ENCODE data around the gene TLR1.

The TLR1 gene

GRCh38 chr4:38765382-38765781, 39.2 kb downstream of the TLR1 start:
- no peaks in the 10 kb centered on the region for H3K9me3 ChIP-seq (ENCODE audit: insufficient read depth, low read length, severe bottlenecking)
- no peaks in the 10 kb centered on the region for H3K36me3 ChIP-seq (ENCODE audit: insufficient read depth, low read length)
- H3K4me2 ChIP-seq (ENCODE audit: insufficient read depth, low read length): no peak overlapping the region
- no peaks in the 10 kb centered on the region for H3K79me2 ChIP-seq (ENCODE audit: insufficient read depth, low read length)
- no peak for TF ChIP-seq EZH2 (IDR thresholded peaks at IDR 0.05; ENCODE audit: borderline replicate concordance, low read depth, low read length, severe bottlenecking)
- no peak for TF ChIP-seq CTCF (IDR thresholded peaks at IDR 0.05; ENCODE audit: borderline replicate concordance, extremely low read depth, low read length, poor library complexity, severe bottlenecking)
- DNase-seq (no peak), ATAC-seq (ENCODE audit: insufficient read depth, low read depth) (no peak)
- H3K4me1 ChIP-seq (ENCODE audit: insufficient read depth, low read length): no peaks in the 10 kb centered on the region
- H3K27me3 ChIP-seq (ENCODE audit: insufficient read depth, low read length, poor library complexity): no peaks in the 10 kb centered on the region
- no peak overlapping the region for H2AFZ ChIP-seq (ENCODE audit: low read depth, low read length)
- no peak overlapping the region for H3K4me3 ChIP-seq (ENCODE audit: low read depth in 1 of 2, low read length in 2 of 2)
- H4K20me1 ChIP-seq (ENCODE audit: insufficient read depth, low read length): no peaks in the 10 kb centered on the region
- H3K27ac ChIP-seq (ENCODE audit: low read length): no peak overlapping the region
- H3K9ac ChIP-seq (ENCODE audit: low read depth, low read length): no peak overlapping the region

DNA sequence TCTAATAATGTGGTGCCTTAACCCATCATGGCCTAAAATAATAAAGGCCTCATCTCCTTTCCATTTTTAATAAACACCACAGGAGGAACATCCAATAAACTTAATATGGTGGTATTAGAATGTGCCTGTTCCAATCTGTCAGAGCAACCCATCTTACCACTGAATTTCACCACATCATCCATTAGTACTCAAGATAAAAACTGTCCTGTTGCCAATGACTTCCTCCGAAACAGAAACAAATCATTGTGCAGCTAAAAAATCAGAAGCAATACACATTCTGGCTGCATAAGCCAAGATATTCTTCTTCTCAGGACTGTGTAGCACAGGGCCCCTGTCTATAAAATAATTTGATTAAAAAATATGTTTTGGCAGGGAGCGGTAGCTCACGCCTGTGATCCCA, 40.3 kb downstream of the TLR1 start:
- Histone ChIP-seq H3K4me2 (ENCODE audit: insufficient read depth, low read length) (no peak overlapping the region), H3K4me3 (ENCODE audit: low read depth in 1 of 2, low read length in 2 of 2) (no peak overlapping the region), H4K20me1 (ENCODE audit: insufficient read depth, low read length) (no peaks in the 10 kb centered on the region), H3K27ac (ENCODE audit: low read length) (no peak overlapping the region), H3K4me1 (ENCODE audit: insufficient read depth, low read length) (no peaks in the 10 kb centered on the region), H3K27me3 (ENCODE audit: insufficient read depth, low read length, poor library complexity) (no peaks in the 10 kb centered on the region), H3K9me3 (ENCODE audit: insufficient read depth, low read length, severe bottlenecking) (no peaks in the 10 kb centered on the region), H3K9ac (ENCODE audit: low read depth, low read length) (no peak overlapping the region), H2AFZ (ENCODE audit: low read depth, low read length) (no peak overlapping the region), H3K79me2 (ENCODE audit: insufficient read depth, low read length) (no peaks in the 10 kb centered on the region), H3K36me3 (ENCODE audit: insufficient read depth, low read length) (no peaks in the 10 kb centered on the region)
- no peak for TF ChIP-seq CTCF (IDR thresholded peaks at IDR 0.05; ENCODE audit: borderline replicate concordance, extremely low read depth, low read length, poor library complexity, severe bottlenecking)
- no peak for TF ChIP-seq EZH2 (IDR thresholded peaks at IDR 0.05; ENCODE audit: borderline replicate concordance, low read depth, low read length, severe bottlenecking)
- ATAC-seq (ENCODE audit: insufficient read depth, low read depth) (no peak), DNase-seq (no peak)

DNA sequence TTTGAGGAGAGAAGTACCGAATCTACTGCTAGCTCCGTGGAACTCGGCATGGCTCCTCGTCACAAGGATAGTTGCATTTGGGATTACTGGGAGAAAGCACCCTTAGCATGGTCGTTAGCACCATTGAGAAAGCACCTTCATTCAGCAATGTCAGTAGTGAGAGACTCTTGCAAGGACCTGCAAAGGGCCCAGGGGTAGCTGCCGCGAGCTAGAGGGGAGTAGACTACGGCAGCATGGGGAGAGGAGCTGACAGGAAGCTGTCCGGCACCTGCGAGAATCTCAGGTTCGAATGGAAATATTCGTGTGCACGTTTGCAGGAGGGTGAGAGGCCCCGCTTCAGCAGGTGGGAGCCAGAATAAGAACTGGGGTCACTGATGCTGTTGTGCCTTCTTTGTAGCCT, 42.0 kb downstream of the TLR1 start:
- ATAC-seq (ENCODE audit: insufficient read depth, low read depth) (no peak), DNase-seq (no peak)
- H4K20me1 ChIP-seq (ENCODE audit: insufficient read depth, low read length): no peaks in the 10 kb centered on the region
- H3K27ac ChIP-seq (ENCODE audit: low read length): no peak overlapping the region
- H3K4me1 ChIP-seq (ENCODE audit: insufficient read depth, low read length): no peaks in the 10 kb centered on the region
- no peaks in the 10 kb centered on the region for H3K9me3 ChIP-seq (ENCODE audit: insufficient read depth, low read length, severe bottlenecking)
- H3K4me2 ChIP-seq (ENCODE audit: insufficient read depth, low read length): no peak overlapping the region
- no peaks in the 10 kb centered on the region for H3K79me2 ChIP-seq (ENCODE audit: insufficient read depth, low read length)
- H3K9ac ChIP-seq (ENCODE audit: low read depth, low read length): no peak overlapping the region
- H2AFZ ChIP-seq (ENCODE audit: low read depth, low read length): no peak overlapping the region
- H3K4me3 ChIP-seq (ENCODE audit: low read depth in 1 of 2, low read length in 2 of 2): no peak overlapping the region
- TF ChIP-seq EZH2 (IDR thresholded peaks at IDR 0.05; ENCODE audit: borderline replicate concordance, low read depth, low read length, severe bottlenecking) (no peak), CTCF (IDR thresholded peaks at IDR 0.05; ENCODE audit: borderline replicate concordance, extremely low read depth, low read length, poor library complexity, severe bottlenecking) (no peak)
- no peaks in the 10 kb centered on the region for H3K27me3 ChIP-seq (ENCODE audit: insufficient read depth, low read length, poor library complexity)
- no peaks in the 10 kb centered on the region for H3K36me3 ChIP-seq (ENCODE audit: insufficient read depth, low read length)

DNA sequence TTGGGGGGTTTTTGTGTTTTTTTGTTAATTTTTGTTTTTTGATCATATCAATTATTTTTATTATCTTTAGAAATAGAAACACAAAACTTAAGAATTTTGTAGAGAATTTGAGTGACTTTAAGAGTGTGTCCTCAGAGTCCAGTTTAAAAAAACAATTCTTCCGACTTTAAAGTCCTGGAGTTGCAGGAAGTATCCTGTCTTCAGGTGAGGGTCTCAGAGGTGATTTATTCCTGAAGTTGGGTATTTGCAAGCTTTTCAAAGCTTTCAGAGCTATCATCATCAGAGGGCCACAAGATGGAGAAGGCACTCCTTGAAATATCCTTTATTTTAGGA, 44.8 kb downstream of the TLR1 start:
- TF ChIP-seq CTCF (IDR thresholded peaks at IDR 0.05; ENCODE audit: borderline replicate concordance, extremely low read depth, low read length, poor library complexity, severe bottlenecking): no peak
- no peak for TF ChIP-seq EZH2 (IDR thresholded peaks at IDR 0.05; ENCODE audit: borderline replicate concordance, low read depth, low read length, severe bottlenecking)
- H3K4me2 ChIP-seq (ENCODE audit: insufficient read depth, low read length): no peak overlapping the region
- DNase-seq (no peak), ATAC-seq (ENCODE audit: insufficient read depth, low read depth) (no peak)
- H3K79me2 ChIP-seq (ENCODE audit: insufficient read depth, low read length): no peaks in the 10 kb centered on the region
- no peaks in the 10 kb centered on the region for H4K20me1 ChIP-seq (ENCODE audit: insufficient read depth, low read length)
- H3K9me3 ChIP-seq (ENCODE audit: insufficient read depth, low read length, severe bottlenecking): no peaks in the 10 kb centered on the region
- no peak overlapping the region for H3K4me3 ChIP-seq (ENCODE audit: low read depth in 1 of 2, low read length in 2 of 2)
- no peak overlapping the region for H3K27ac ChIP-seq (ENCODE audit: low read length)
- no peaks in the 10 kb centered on the region for H3K36me3 ChIP-seq (ENCODE audit: insufficient read depth, low read length)
- no peak overlapping the region for H3K9ac ChIP-seq (ENCODE audit: low read depth, low read length)
- H3K4me1 ChIP-seq (ENCODE audit: insufficient read depth, low read length): no peaks in the 10 kb centered on the region
- no peaks in the 10 kb centered on the region for H3K27me3 ChIP-seq (ENCODE audit: insufficient read depth, low read length, poor library complexity)
- H2AFZ ChIP-seq (ENCODE audit: low read depth, low read length): no peak overlapping the region

Measured in DND-41 (cell line).